ENCODE measurements around the gene TMCC1. TPM values are rescaled to one million over a fixed set of nuclear protein-coding genes. Genes with fewer than 3 reads are reported as not detected.

The TMCC1 gene
- total RNA-seq, 2 experiments from 2014 or later, result 33.3 to 33.8 TPM

DNA sequence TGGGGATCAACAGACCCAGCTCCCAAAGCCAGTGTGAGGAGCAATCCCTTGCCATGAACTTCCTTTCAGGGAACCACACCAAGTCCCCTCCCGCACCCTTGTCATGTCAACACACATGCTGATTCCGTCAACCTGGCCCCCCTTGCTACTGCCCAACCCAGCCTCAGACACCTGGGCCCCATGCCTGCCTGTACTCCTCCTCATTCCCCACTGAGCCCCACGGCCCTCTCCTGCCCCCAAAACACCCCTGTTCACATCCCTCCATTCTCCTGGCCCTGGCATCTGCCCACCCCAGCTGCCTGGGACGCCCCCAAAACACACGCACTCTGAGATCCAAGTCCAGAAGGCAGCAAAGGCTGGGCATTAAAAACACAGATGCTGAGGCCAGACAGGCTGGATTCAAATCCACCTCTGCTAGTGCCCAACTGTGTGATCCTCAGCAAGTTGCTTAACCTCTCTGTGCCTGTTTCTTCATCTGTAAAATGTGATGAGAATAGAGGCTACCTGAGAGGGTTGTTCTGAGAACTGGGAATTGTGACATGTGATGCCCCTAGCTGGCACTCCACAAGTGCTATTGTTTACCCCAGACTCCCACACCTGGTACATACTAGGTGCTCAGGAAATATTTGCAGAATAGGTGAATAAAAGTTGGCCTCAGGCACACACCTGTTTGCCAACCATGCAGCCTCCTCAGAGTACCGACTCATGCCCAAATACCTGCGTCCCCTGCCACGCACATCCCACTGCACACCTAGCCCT lies 289.3 kb downstream of the TMCC1 start:
- H3K27me3 ChIP-seq (ENCODE audit: control insufficient read depth in 1 of 2, insufficient read depth in 2 of 2, low read length in 2 of 2), result peaks cover 0 to 5% of the 10 kb centered on the region in 2 experiments
- intact Hi-C loops (cut with DNase I, micrococcal nuclease), result no loop called here
- peak overlapping the region; percentile 73 for H3K4me3 Mint-ChIP-seq
- POLR2A ChIA-PET, result interaction anchor here (1.5 to 3.6 kb wide), 5 partner anchors 10 to 289 kb away, joined by 3 to 45 read pairs (median 6); partner anchors contain the start of genes IFT122 and TMCC1
- peaks cover 20% of the 10 kb centered on the region for H3K27me3 Mint-ChIP-seq
- CTCF ChIA-PET, result interaction anchor here (1.3 kb wide), 1 partner anchor 9 kb away, joined by 3 read pairs; no protein-coding TSS in a partner anchor
- H3K4me3 ChIP-seq (ENCODE audit: low read length), result peak overlapping the region; percentile 45
- ATAC-seq (ENCODE audit: poor library complexity), result no peak
- DNase-seq, result no peak
- no peak overlapping the region for H3K27ac Mint-ChIP-seq
- peaks cover 61% of the 10 kb centered on the region for H3K4me1 ChIP-seq (ENCODE audit: insufficient read depth, low read length)
- peaks cover 28% of the 10 kb centered on the region for H3K4me1 Mint-ChIP-seq (ENCODE audit: low read depth)
- H3K36me3 ChIP-seq (ENCODE audit: insufficient read depth, low read length), result no peaks in the 10 kb centered on the region
- TF ChIP-seq, protein P1, sequence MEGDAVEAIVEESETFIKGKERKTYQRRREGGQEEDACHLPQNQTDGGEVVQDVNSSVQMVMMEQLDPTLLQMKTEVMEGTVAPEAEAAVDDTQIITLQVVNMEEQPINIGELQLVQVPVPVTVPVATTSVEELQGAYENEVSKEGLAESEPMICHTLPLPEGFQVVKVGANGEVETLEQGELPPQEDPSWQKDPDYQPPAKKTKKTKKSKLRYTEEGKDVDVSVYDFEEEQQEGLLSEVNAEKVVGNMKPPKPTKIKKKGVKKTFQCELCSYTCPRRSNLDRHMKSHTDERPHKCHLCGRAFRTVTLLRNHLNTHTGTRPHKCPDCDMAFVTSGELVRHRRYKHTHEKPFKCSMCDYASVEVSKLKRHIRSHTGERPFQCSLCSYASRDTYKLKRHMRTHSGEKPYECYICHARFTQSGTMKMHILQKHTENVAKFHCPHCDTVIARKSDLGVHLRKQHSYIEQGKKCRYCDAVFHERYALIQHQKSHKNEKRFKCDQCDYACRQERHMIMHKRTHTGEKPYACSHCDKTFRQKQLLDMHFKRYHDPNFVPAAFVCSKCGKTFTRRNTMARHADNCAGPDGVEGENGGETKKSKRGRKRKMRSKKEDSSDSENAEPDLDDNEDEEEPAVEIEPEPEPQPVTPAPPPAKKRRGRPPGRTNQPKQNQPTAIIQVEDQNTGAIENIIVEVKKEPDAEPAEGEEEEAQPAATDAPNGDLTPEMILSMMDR (IDR thresholded peaks at IDR 0.05), result no peak
- H3K9me3 Mint-ChIP-seq, result no peaks in the 10 kb centered on the region
- peaks cover 4% of the 10 kb centered on the region for H3K36me3 Mint-ChIP-seq (ENCODE audit: low read depth)
- H3K9me3 ChIP-seq (ENCODE audit: control insufficient read depth in 1 of 2, insufficient read depth in 1 of 2, low read length in 2 of 2), result no peaks in the 10 kb centered on the region
- H3K27ac ChIP-seq (ENCODE audit: low read depth in 1 of 2, low read length in 2 of 2), result no peak overlapping the region

DNA sequence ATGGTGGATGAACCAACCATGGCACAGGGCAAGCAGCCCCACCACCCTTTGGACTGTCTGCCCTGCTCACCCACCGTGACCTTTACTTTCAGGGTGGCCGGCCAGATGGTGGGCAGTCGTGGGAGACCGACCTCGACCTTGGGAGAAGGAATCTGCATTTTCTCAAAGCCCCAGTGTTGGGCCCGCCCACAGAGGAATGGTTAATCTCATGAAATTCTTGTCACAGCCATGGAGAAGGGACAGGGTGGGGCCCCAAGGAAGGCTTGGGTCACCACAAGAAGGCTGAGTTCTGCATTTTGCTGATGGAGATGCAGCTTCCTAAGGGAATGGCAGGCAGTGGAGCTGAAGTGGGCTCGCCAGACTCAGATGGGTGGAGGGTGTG lies 290.0 kb downstream of the TMCC1 start:
- Histone ChIP-seq H3K36me3 (ENCODE audit: insufficient read depth, low read length) (no peaks in the 10 kb centered on the region), H3K27me3 (ENCODE audit: control insufficient read depth in 1 of 2, insufficient read depth in 2 of 2, low read length in 2 of 2) (peaks cover 0 to 5% of the 10 kb centered on the region in 2 experiments), H3K27ac (ENCODE audit: low read depth in 1 of 2, low read length in 2 of 2) (no peak overlapping the region), H3K4me1 (ENCODE audit: insufficient read depth, low read length) (peaks cover 63% of the 10 kb centered on the region), H3K4me3 (ENCODE audit: low read length) (no peak overlapping the region), H3K9me3 (ENCODE audit: control insufficient read depth in 1 of 2, insufficient read depth in 1 of 2, low read length in 2 of 2) (no peaks in the 10 kb centered on the region)
- ChIA-PET CTCF (no interaction called here), POLR2A (interaction anchor here (1.6 to 3.1 kb wide), 2 partner anchors 26 to 163 kb away, joined by 3 to 45 read pairs; partner anchors contain the start of gene IFT122)
- intact Hi-C loops (cut with DNase I, micrococcal nuclease), result no loop called here
- no peak overlapping the region for H3K27ac Mint-ChIP-seq
- DNase-seq (no peak), ATAC-seq (ENCODE audit: poor library complexity) (no peak)
- no peaks in the 10 kb centered on the region for H3K9me3 Mint-ChIP-seq
- TF ChIP-seq, protein P1 (IDR thresholded peaks at IDR 0.05), result no peak
- H3K27me3 Mint-ChIP-seq, result peaks cover 20% of the 10 kb centered on the region
- H3K4me3 Mint-ChIP-seq, result no peak overlapping the region
- H3K36me3 Mint-ChIP-seq (ENCODE audit: low read depth), result peaks cover 4% of the 10 kb centered on the region
- H3K4me1 Mint-ChIP-seq (ENCODE audit: low read depth), result peaks cover 24% of the 10 kb centered on the region

- H3K36me3 ChIP-seq (ENCODE audit: insufficient read depth, low read length), result no peaks in the 10 kb centered on the region
Observed at GRCh38 chr3:129602730-129603560, 290.6 kb downstream of the TMCC1 start.

More at GRCh38 chr3:129602730-129603560, 290.6 kb downstream of the TMCC1 start:
- peaks cover 20% of the 10 kb centered on the region for H3K4me1 Mint-ChIP-seq (ENCODE audit: low read depth)
- H3K9me3 ChIP-seq (ENCODE audit: control insufficient read depth in 1 of 2, insufficient read depth in 1 of 2, low read length in 2 of 2), result no peaks in the 10 kb centered on the region
- intact Hi-C loops (cut with DNase I, micrococcal nuclease), result no loop called here
- ATAC-seq (ENCODE audit: poor library complexity) (no peak), DNase-seq (peak in 1 of 14 experiments; percentile 50)
- H3K27me3 ChIP-seq (ENCODE audit: control insufficient read depth in 1 of 2, insufficient read depth in 2 of 2, low read length in 2 of 2), result peaks cover 0 to 5% of the 10 kb centered on the region in 2 experiments
- peak overlapping the region; percentile 7 for H3K4me3 Mint-ChIP-seq
- H3K27me3 Mint-ChIP-seq, result peaks cover 20% of the 10 kb centered on the region
- ChIA-PET CTCF (no interaction called here), POLR2A (no interaction called here)
- H3K27ac ChIP-seq (ENCODE audit: low read depth in 1 of 2, low read length in 2 of 2), result no peak overlapping the region
- no peak overlapping the region for H3K27ac Mint-ChIP-seq
- peaks cover 58% of the 10 kb centered on the region for H3K4me1 ChIP-seq (ENCODE audit: insufficient read depth, low read length)
- H3K9me3 Mint-ChIP-seq, result no peaks in the 10 kb centered on the region
- H3K36me3 Mint-ChIP-seq (ENCODE audit: low read depth), result peaks cover 4% of the 10 kb centered on the region
- TF ChIP-seq, protein P1 (IDR thresholded peaks at IDR 0.05), result no peak
- no peak overlapping the region for H3K4me3 ChIP-seq (ENCODE audit: low read length)
